ENCODE measurements around the gene MID2. TPM values are rescaled to one million over a fixed set of nuclear protein-coding genes. Genes with fewer than 3 reads are reported as not detected.

The MID2 gene
- total and polyA plus RNA-seq, 2 donors (not counting 1 experiment from before 2014, with no cell fraction given): 11.8 to 17.5 TPM

- Histone ChIP-seq H3K27me3 (ENCODE audit: control insufficient read depth, insufficient read depth, low read length) (no peaks in the 10 kb centered on the region), H3K79me2 (ENCODE audit: control insufficient read depth, insufficient read depth, low read length) (no peaks in the 10 kb centered on the region), H3K36me3 (ENCODE audit: control insufficient read depth, insufficient read depth, low read length) (no peaks in the 10 kb centered on the region), H3K4me2 (ENCODE audit: extremely low read depth, insufficient read depth, low read length) (no peak overlapping the region), H2AFZ (ENCODE audit: low read length) (no peak overlapping the region), H3K4me3 (replicated peaks in 1 of 4; ENCODE audit: control extremely low read depth in 1 of 4, insufficient read depth in 1 of 4, low read depth in 3 of 4, low read length in 4 of 4) (no peak overlapping the region), H3K27ac (ENCODE audit: insufficient read depth, low read length) (no peak overlapping the region), H3K9ac (ENCODE audit: insufficient read depth, low read length) (no peak overlapping the region), H4K20me1 (ENCODE audit: control insufficient read depth, extremely low read depth, insufficient read depth, low read length) (no peaks in the 10 kb centered on the region), H3K9me3 (ENCODE audit: control insufficient read depth, insufficient read depth, low read depth, low read length) (no peaks in the 10 kb centered on the region), H3K4me1 (ENCODE audit: control insufficient read depth, extremely low read depth, insufficient read depth, low read length) (no peaks in the 10 kb centered on the region)
- TF ChIP-seq CTCF (conservative IDR thresholded peaks at IDR 0.05 in 1 of 2, IDR thresholded peaks at IDR 0.05 in 1 of 2; ENCODE audit: low read depth in 1 of 2, low read length in 2 of 2) (no peak), EZH2 (IDR thresholded peaks at IDR 0.05; ENCODE audit: low read length, missing control alignments) (no peak)
- DNase-seq (ENCODE audit: low read depth in 2 of 2): no peak
Measured at GRCh38 chrX:107845625-107846024, 20.0 kb downstream of the MID2 start.

GRCh38 chrX:107848591-107848990, 22.9 kb downstream of the MID2 start:
- no peak overlapping the region for H3K9ac ChIP-seq (ENCODE audit: insufficient read depth, low read length)
- no peak for DNase-seq (ENCODE audit: low read depth in 2 of 2)
- no peaks in the 10 kb centered on the region for H3K4me1 ChIP-seq (ENCODE audit: control insufficient read depth, extremely low read depth, insufficient read depth, low read length)
- no peaks in the 10 kb centered on the region for H3K36me3 ChIP-seq (ENCODE audit: control insufficient read depth, insufficient read depth, low read length)
- H2AFZ ChIP-seq (ENCODE audit: low read length): no peak overlapping the region
- no peaks in the 10 kb centered on the region for H3K79me2 ChIP-seq (ENCODE audit: control insufficient read depth, insufficient read depth, low read length)
- H4K20me1 ChIP-seq (ENCODE audit: control insufficient read depth, extremely low read depth, insufficient read depth, low read length): no peaks in the 10 kb centered on the region
- H3K27ac ChIP-seq (ENCODE audit: insufficient read depth, low read length): no peak overlapping the region
- H3K9me3 ChIP-seq (ENCODE audit: control insufficient read depth, insufficient read depth, low read depth, low read length): no peaks in the 10 kb centered on the region
- TF ChIP-seq CTCF (conservative IDR thresholded peaks at IDR 0.05 in 1 of 2, IDR thresholded peaks at IDR 0.05 in 1 of 2; ENCODE audit: low read depth in 1 of 2, low read length in 2 of 2): no peak
- TF ChIP-seq EZH2 (IDR thresholded peaks at IDR 0.05; ENCODE audit: low read length, missing control alignments): no peak
- no peaks in the 10 kb centered on the region for H3K27me3 ChIP-seq (ENCODE audit: control insufficient read depth, insufficient read depth, low read length)
- no peak overlapping the region for H3K4me2 ChIP-seq (ENCODE audit: extremely low read depth, insufficient read depth, low read length)
- no peak overlapping the region for H3K4me3 ChIP-seq (replicated peaks in 1 of 4; ENCODE audit: control extremely low read depth in 1 of 4, insufficient read depth in 1 of 4, low read depth in 3 of 4, low read length in 4 of 4)

GRCh38 chrX:107849747-107850421, 24.2 kb downstream of the MID2 start:
- no peak overlapping the region for H3K4me3 ChIP-seq (replicated peaks in 1 of 4; ENCODE audit: control extremely low read depth in 1 of 4, insufficient read depth in 1 of 4, low read depth in 3 of 4, low read length in 4 of 4)
- no peaks in the 10 kb centered on the region for H3K9me3 ChIP-seq (ENCODE audit: control insufficient read depth, insufficient read depth, low read depth, low read length)
- no peak overlapping the region for H3K9ac ChIP-seq (ENCODE audit: insufficient read depth, low read length)
- no peaks in the 10 kb centered on the region for H4K20me1 ChIP-seq (ENCODE audit: control insufficient read depth, extremely low read depth, insufficient read depth, low read length)
- H3K79me2 ChIP-seq (ENCODE audit: control insufficient read depth, insufficient read depth, low read length): no peaks in the 10 kb centered on the region
- TF ChIP-seq EZH2 (IDR thresholded peaks at IDR 0.05; ENCODE audit: low read length, missing control alignments) (no peak), CTCF (conservative IDR thresholded peaks at IDR 0.05 in 1 of 2, IDR thresholded peaks at IDR 0.05 in 1 of 2; ENCODE audit: low read depth in 1 of 2, low read length in 2 of 2) (peak in 1 of 2 donors; percentile 22)
- DNase-seq (ENCODE audit: low read depth in 2 of 2): peak in 1 of 2 donors; percentile 1
- no peak overlapping the region for H3K4me2 ChIP-seq (ENCODE audit: extremely low read depth, insufficient read depth, low read length)
- no peak overlapping the region for H2AFZ ChIP-seq (ENCODE audit: low read length)
- no peaks in the 10 kb centered on the region for H3K4me1 ChIP-seq (ENCODE audit: control insufficient read depth, extremely low read depth, insufficient read depth, low read length)
- no peak overlapping the region for H3K27ac ChIP-seq (ENCODE audit: insufficient read depth, low read length)
- H3K27me3 ChIP-seq (ENCODE audit: control insufficient read depth, insufficient read depth, low read length): no peaks in the 10 kb centered on the region
- no peaks in the 10 kb centered on the region for H3K36me3 ChIP-seq (ENCODE audit: control insufficient read depth, insufficient read depth, low read length)

Measured in fibroblast of lung (primary cell).